SK-N-MC (cell line): Measurements from ENCODE around the gene FSTL4.

Experiments used
- EZH2 ChIP-seq: fragments of 200-600 bp; sonication (generic); IDR thresholded peaks from one replicate; pipeline ENCODE4 v1.6.1; 2017; ENCODE audit warnings: antibody characterized with exemption
- POLR2AphosphoS5 ChIP-seq: IDR thresholded peaks from 2 replicates; pipeline ENCODE4 v1.6.1; 2012; ENCODE audit warnings: mild to moderate bottlenecking, low read depth, low read length, borderline replicate concordance

DNA sequence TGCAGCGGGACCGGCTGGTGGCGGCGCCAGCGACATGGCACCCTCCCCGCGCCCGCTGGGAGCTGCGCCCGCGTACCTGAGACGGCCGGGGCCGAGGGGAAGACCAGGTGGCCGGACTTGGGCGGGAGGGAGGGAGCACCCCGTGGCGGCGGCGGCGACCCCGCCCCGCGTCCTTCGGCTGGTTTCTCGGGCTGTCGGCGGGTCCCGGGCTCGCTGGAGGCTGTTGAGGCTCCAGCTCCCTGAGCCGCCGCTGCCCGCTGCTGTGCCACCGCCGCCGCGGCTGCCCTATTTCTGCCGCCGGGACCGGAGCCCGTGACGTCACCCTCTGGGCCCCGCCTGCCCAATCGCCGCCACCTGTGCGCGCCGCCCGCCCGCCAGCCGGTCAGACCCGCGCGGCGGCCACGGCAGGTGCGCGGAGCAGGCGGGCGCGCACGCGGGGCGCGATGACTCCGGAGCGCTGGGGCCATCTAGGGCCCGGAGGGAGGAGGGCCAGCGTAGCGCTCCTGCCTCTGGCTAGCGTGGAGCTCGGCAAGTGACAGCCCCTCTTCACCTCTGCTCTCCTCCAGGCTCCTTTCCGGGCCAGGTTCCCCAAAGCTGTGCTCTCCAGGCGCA lies at the start of gene FSTL4:
- TF ChIP-seq EZH2 (no peak), POLR2AphosphoS5 (no peak)
